Panc1 (cell line): ENCODE data around the gene APPL1.

Experiments used
- POLR2AphosphoS5 ChIP-seq: IDR thresholded peaks from 2 replicates; pipeline ENCODE4 v1.6.1; 2012; ENCODE audit warnings: mild to moderate bottlenecking, low read depth, low read length, moderate library complexity
- SIN3A ChIP-seq: IDR thresholded peaks from 2 replicates; pipeline ENCODE4 v1.6.1; 2012; ENCODE audit warnings: low read depth, mild to moderate bottlenecking, low read length, moderate library complexity, borderline replicate concordance; ENCODE audit not compliant: insufficient read depth
- TCF7L2 ChIP-seq: IDR thresholded peaks from 2 replicates; pipeline ENCODE4 v1.6.1; 2011; ENCODE audit warnings: mild to moderate bottlenecking, low read depth, low read length, inconsistent platforms
- TF ChIP-seq, protein P1 (sequence below): fragments of 450-650 bp; IDR thresholded peaks from 2 replicates; pipeline ENCODE4 v1.5.1; 2017; ENCODE audit warnings: mild to moderate bottlenecking
- TF ChIP-seq, protein P2 (sequence below), 2 experiments: IDR thresholded peaks; 2 replicates each; pipeline ENCODE4 v1.6.1; 2011 to 2012; ENCODE audit warnings: low read depth in 2 of 2, control low read depth in 1 of 2, low read length in 1 of 2, mild to moderate bottlenecking in 1 of 2, moderate library complexity in 1 of 2; ENCODE audit not compliant: insufficient read depth in 1 of 2

DNA sequence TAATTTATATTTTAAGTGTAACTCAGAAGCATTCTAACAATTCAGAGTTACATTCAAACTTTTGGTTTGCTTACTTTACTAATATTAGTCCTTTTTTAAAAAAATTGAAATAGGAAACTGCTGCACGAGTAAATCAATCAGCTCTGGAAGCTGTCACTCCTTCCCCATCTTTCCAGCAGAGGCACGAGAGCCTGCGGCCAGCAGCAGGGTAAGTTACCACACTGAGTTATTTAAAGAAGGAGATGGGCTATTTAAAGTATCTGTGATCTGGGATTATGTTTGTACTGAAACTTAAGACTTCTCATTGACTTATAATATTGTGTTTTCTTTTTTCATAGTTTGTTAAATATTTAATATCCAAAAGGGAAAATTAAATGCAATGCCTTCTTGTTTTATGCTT is 29.3 kb downstream of the APPL1 start:
- TF ChIP-seq, protein P1, sequence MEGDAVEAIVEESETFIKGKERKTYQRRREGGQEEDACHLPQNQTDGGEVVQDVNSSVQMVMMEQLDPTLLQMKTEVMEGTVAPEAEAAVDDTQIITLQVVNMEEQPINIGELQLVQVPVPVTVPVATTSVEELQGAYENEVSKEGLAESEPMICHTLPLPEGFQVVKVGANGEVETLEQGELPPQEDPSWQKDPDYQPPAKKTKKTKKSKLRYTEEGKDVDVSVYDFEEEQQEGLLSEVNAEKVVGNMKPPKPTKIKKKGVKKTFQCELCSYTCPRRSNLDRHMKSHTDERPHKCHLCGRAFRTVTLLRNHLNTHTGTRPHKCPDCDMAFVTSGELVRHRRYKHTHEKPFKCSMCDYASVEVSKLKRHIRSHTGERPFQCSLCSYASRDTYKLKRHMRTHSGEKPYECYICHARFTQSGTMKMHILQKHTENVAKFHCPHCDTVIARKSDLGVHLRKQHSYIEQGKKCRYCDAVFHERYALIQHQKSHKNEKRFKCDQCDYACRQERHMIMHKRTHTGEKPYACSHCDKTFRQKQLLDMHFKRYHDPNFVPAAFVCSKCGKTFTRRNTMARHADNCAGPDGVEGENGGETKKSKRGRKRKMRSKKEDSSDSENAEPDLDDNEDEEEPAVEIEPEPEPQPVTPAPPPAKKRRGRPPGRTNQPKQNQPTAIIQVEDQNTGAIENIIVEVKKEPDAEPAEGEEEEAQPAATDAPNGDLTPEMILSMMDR = no peak
- TF ChIP-seq POLR2AphosphoS5 (no peak), SIN3A (no peak), TCF7L2 (no peak)
- TF ChIP-seq, protein P2, sequence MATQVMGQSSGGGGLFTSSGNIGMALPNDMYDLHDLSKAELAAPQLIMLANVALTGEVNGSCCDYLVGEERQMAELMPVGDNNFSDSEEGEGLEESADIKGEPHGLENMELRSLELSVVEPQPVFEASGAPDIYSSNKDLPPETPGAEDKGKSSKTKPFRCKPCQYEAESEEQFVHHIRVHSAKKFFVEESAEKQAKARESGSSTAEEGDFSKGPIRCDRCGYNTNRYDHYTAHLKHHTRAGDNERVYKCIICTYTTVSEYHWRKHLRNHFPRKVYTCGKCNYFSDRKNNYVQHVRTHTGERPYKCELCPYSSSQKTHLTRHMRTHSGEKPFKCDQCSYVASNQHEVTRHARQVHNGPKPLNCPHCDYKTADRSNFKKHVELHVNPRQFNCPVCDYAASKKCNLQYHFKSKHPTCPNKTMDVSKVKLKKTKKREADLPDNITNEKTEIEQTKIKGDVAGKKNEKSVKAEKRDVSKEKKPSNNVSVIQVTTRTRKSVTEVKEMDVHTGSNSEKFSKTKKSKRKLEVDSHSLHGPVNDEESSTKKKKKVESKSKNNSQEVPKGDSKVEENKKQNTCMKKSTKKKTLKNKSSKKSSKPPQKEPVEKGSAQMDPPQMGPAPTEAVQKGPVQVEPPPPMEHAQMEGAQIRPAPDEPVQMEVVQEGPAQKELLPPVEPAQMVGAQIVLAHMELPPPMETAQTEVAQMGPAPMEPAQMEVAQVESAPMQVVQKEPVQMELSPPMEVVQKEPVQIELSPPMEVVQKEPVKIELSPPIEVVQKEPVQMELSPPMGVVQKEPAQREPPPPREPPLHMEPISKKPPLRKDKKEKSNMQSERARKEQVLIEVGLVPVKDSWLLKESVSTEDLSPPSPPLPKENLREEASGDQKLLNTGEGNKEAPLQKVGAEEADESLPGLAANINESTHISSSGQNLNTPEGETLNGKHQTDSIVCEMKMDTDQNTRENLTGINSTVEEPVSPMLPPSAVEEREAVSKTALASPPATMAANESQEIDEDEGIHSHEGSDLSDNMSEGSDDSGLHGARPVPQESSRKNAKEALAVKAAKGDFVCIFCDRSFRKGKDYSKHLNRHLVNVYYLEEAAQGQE (IDR thresholded peaks at IDR 0.05; ENCODE audit: insufficient read depth in 1 of 2, low read depth in 2 of 2, low read length in 1 of 2) = no peak
